ENCODE measurements around the gene ATP1B2.

ATP1B2 gene

GRCh38 chr17:7632492-7632894 is 18.2 kb upstream of the ATP1B2 start:
- Histone ChIP-seq H3K9ac (no peak overlapping the region), H3K4me3 (IDR thresholded peaks at IDR 0.05; ENCODE audit: insufficient read depth, low read depth, low read length) (no peak overlapping the region), H3K4me2 (no peak overlapping the region), H2AFZ (ENCODE audit: low read depth) (no peak overlapping the region), H3K27ac (no peak overlapping the region), H3K79me2 (ENCODE audit: insufficient read depth, low read depth) (no peaks in the 10 kb centered on the region), H4K20me1 (ENCODE audit: insufficient read depth) (no peaks in the 10 kb centered on the region), H3K27me3 (ENCODE audit: insufficient read depth, low read depth) (no peaks in the 10 kb centered on the region), H3K36me3 (ENCODE audit: insufficient read depth) (no peaks in the 10 kb centered on the region), H3K4me1 (ENCODE audit: low read depth, poor library complexity, severe bottlenecking) (peaks cover 3% of the 10 kb centered on the region)
- no peak for TF ChIP-seq CTCF (conservative IDR thresholded peaks at IDR 0.05; ENCODE audit: low read depth, low read length)

- Histone ChIP-seq H3K4me3 (IDR thresholded peaks at IDR 0.05; ENCODE audit: insufficient read depth, low read depth, low read length) (no peak overlapping the region), H3K9ac (no peak overlapping the region), H3K27ac (no peak overlapping the region), H3K27me3 (ENCODE audit: insufficient read depth, low read depth) (no peaks in the 10 kb centered on the region), H3K4me2 (no peak overlapping the region), H3K4me1 (ENCODE audit: low read depth, poor library complexity, severe bottlenecking) (peaks cover 3% of the 10 kb centered on the region), H2AFZ (ENCODE audit: low read depth) (no peak overlapping the region), H4K20me1 (ENCODE audit: insufficient read depth) (no peaks in the 10 kb centered on the region), H3K36me3 (ENCODE audit: insufficient read depth) (no peaks in the 10 kb centered on the region), H3K79me2 (ENCODE audit: insufficient read depth, low read depth) (no peaks in the 10 kb centered on the region)
- no peak for TF ChIP-seq CTCF (conservative IDR thresholded peaks at IDR 0.05; ENCODE audit: low read depth, low read length)
Measured at GRCh38 chr17:7633093-7633492, 17.6 kb upstream of the ATP1B2 start.

GRCh38 chr17:7634384-7634783 is 16.3 kb upstream of the ATP1B2 start:
- no peak overlapping the region for H2AFZ ChIP-seq (ENCODE audit: low read depth)
- H3K4me3 ChIP-seq (IDR thresholded peaks at IDR 0.05; ENCODE audit: insufficient read depth, low read depth, low read length): no peak overlapping the region
- TF ChIP-seq CTCF (conservative IDR thresholded peaks at IDR 0.05; ENCODE audit: low read depth, low read length): no peak
- H3K36me3 ChIP-seq (ENCODE audit: insufficient read depth): no peaks in the 10 kb centered on the region
- H3K4me2 ChIP-seq: no peak overlapping the region
- H3K27me3 ChIP-seq (ENCODE audit: insufficient read depth, low read depth): no peaks in the 10 kb centered on the region
- H3K4me1 ChIP-seq (ENCODE audit: low read depth, poor library complexity, severe bottlenecking): peaks cover 3% of the 10 kb centered on the region
- no peak overlapping the region for H3K9ac ChIP-seq
- no peaks in the 10 kb centered on the region for H3K79me2 ChIP-seq (ENCODE audit: insufficient read depth, low read depth)
- H3K27ac ChIP-seq: no peak overlapping the region
- H4K20me1 ChIP-seq (ENCODE audit: insufficient read depth): no peaks in the 10 kb centered on the region

GRCh38 chr17:7636163-7636562 is 14.6 kb upstream of the ATP1B2 start:
- Histone ChIP-seq H4K20me1 (ENCODE audit: insufficient read depth) (no peaks in the 10 kb centered on the region), H3K4me3 (IDR thresholded peaks at IDR 0.05; ENCODE audit: insufficient read depth, low read depth, low read length) (no peak overlapping the region), H3K27me3 (ENCODE audit: insufficient read depth, low read depth) (no peaks in the 10 kb centered on the region), H3K79me2 (ENCODE audit: insufficient read depth, low read depth) (no peaks in the 10 kb centered on the region), H3K36me3 (ENCODE audit: insufficient read depth) (no peaks in the 10 kb centered on the region), H3K9ac (no peak overlapping the region), H3K4me2 (no peak overlapping the region), H3K4me1 (ENCODE audit: low read depth, poor library complexity, severe bottlenecking) (peaks cover 3% of the 10 kb centered on the region), H2AFZ (ENCODE audit: low read depth) (no peak overlapping the region), H3K27ac (no peak overlapping the region)
- TF ChIP-seq CTCF (conservative IDR thresholded peaks at IDR 0.05; ENCODE audit: low read depth, low read length): no peak

Measured in KMS-11 (cell line).